Psoas muscle (tissue), 8 donors: ENCODE data around the gene RTP2. TPM values are rescaled to one million over a fixed set of nuclear protein-coding genes. Genes with fewer than 3 reads are reported as not detected.

Experiments
- ATAC-seq, 4 donors: fragments of 200-7000 bp; cut with Tn5 transposase; one replicate each; pipeline ENCODE4 v1.9.1; 2020; ENCODE audit warnings: moderate library complexity in 3 of 4, mild to moderate bottlenecking in 2 of 4
- DNase-seq, 2 donors: peaks; one replicate each; pipeline ENCODE4 v3.0.0-alpha.2; 2020
- H3K27ac ChIP-seq: fragments of 200-600 bp; one replicate; pipeline ENCODE4 v1.8.0; 2022
- H3K27me3 ChIP-seq, 3 donors: fragments of 200-600 bp in 1 of 3; one replicate each; pipeline versions ENCODE4 v1.6.1 to v1.8.0; 2013 to 2022; ENCODE audit warnings: low read length in 2 of 3, mild to moderate bottlenecking in 2 of 3, moderate library complexity in 1 of 3; ENCODE audit not compliant: insufficient read depth in 3 of 3
- H3K36me3 ChIP-seq, 2 donors: fragments of 200-600 bp in 1 of 2; one replicate each; pipeline versions ENCODE4 v1.6.1 to v1.8.0; 2013 to 2022; ENCODE audit warnings: low read depth in 1 of 2, mild to moderate bottlenecking in 1 of 2, moderate library complexity in 1 of 2; ENCODE audit not compliant: insufficient read depth in 1 of 2
- H3K4me1 ChIP-seq: fragments of 200-600 bp; one replicate; pipeline ENCODE4 v1.8.0; 2022
- H3K4me3 ChIP-seq: fragments of 200-600 bp; one replicate; pipeline ENCODE4 v1.8.0; 2022; ENCODE audit warnings: mild to moderate bottlenecking
- H3K9me3 ChIP-seq: fragments of 200-600 bp; one replicate; pipeline ENCODE4 v1.8.0; 2022
- CTCF ChIP-seq: fragments of 200-600 bp; IDR thresholded peaks from one replicate; pipeline ENCODE4 v1.8.0; 2022; ENCODE audit warnings: antibody characterized with exemption
- WGBS, 3 donors: extraction: QIAGEN DNeasy Blood & Tissue Kit; methylation state at CpG; one replicate each; pipeline versions ENCODE4 v1.1.6 to v1.1.7; 2013; 5-methylcytosine and 5-hydroxymethylcytosine counted together
- intact Hi-C, 2 donors: fragments of 100-400 bp; cut with DNase I; formaldehyde crosslinking; loops; one replicate each; pipeline versions ENCODE4 v1.11.0 to v1.14.2; 2022
- polyA plus RNA-seq, 3 donors: library from polyadenylated mRNA; stranded (reverse); fragments of 200-250 nt; gene quantifications; one replicate each; pipeline ENCODE4 v1.2.3, GENCODE V29; 2013
- total RNA-seq, 4 donors: library from RNA; stranded (reverse); fragmentation: NEBNext Ultra II Directional in 2 of 4; extraction: Animal tissue kit (Norgen Biotek cat#: 25700) in 2 of 4; gene quantifications; one replicate each; pipeline versions ENCODE4 v1.2.1 to v1.2.4, GENCODE V29; 2021 to 2023
- donor health status: healthy with polysubstance abuse.
- donor health status: DM: no; HTN: no; CAD: no; lungs with moderate emphysema.
- donor health status: Bipolar disorder and iron deficiency.
- donor health status: healthy.
- donor health status: DM: yes; HTN: yes; CAD: no.
- donor health status: DM: no; HTN: no; CAD: no.
- donor health status: DM: no; HTN: no; CAD: no.
- donor health status: DM: yes; HTN: yes; CAD: no.

The RTP2 gene
- total and polyA plus RNA-seq, 7 donors, result 0.08 to 4.0 (median 0.32) TPM; not detected in 2

GRCh38 chr3:187744169-187745151 is 42.1 kb upstream of the RTP2 start:
- Histone ChIP-seq H3K27ac (peak overlapping the region; percentile 100), H3K36me3 (no peaks in the 10 kb centered on the region), H3K4me1 (peaks cover 23% of the 10 kb centered on the region), H3K27me3 (no peaks in the 10 kb centered on the region), H3K9me3 (no peaks in the 10 kb centered on the region), H3K4me3 (peak overlapping the region; percentile 93)
- DNase-seq (peak; percentile 62 to 81), ATAC-seq (peak; percentile 15 to 28 (median 24))
- no peak for TF ChIP-seq CTCF
- intact Hi-C loops, result loop anchor here (1.0 to 10.0 kb wide), 10 partner anchors 173 to 840 kb away; partner anchors contain the start of gene LPP (in 1 of the 2)
- 0 to 1% (median 0%) methylated on average over 54 to 55 of the region's 55 CpGs for WGBS, 3 donors

DNA sequence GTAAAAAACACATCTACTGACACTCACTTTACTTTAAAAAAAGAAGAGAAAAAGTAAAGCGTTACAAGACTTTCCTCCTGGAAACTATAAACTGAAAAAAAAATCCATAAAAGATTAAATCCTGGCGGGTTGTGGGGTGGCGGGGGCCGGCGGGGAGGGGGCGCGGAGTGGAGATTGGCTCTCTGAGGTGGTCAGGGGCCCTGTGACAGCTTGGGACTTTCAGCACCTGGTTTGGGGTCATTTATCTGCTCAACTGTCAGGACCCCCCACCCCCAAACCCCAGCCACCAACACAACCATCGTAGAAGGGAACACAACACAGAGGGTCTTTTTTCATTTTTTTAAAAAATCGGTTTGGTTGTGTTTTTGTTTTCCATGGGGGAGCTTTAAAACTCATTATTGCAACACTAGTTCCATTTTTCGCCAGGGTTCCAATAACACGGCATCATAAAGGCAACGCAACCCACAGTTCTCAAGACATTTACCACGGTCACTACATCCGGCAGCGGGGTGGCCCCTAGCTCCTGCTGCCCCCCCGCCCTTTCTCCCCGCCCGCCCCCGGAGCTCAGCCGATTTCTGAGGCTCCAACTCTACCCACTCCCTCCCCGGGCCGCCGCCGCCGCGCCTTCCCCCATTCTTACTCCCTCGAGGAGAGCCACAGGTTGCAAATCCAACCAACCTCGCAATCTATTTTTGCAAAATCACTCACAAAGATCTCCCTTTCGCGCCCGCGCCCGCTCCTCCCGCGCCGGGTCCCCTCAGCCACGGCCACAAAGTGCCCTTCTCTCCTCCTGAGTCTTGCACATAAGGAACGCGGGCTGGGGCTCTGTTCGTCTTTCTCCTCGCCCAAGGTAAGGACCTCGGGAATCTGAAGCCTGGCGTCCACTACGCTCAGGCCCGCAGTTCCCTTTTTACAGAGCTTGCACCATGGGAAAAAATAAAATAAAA is 41.1 kb upstream of the RTP2 start:
- Histone ChIP-seq H3K9me3 (no peaks in the 10 kb centered on the region), H3K27me3 (no peaks in the 10 kb centered on the region), H3K36me3 (no peaks in the 10 kb centered on the region), H3K4me1 (peaks cover 13% of the 10 kb centered on the region), H3K4me3 (peak overlapping the region; percentile 93), H3K27ac (peak overlapping the region; percentile 100)
- ATAC-seq (peak in 2 of 4 donors; percentile 4 to 13), DNase-seq (peak; percentile 77 to 89)
- intact Hi-C loops, result loop anchor here (2.0 to 10.0 kb wide), 8 partner anchors 264 to 1205 kb away; partner anchors contain the start of gene LPP (in 1 of the 2)
- WGBS, 3 donors, result 1 to 2% (median 2%) methylated on average over 44 to 45 of the region's 45 CpGs
- no peak for TF ChIP-seq CTCF

DNA sequence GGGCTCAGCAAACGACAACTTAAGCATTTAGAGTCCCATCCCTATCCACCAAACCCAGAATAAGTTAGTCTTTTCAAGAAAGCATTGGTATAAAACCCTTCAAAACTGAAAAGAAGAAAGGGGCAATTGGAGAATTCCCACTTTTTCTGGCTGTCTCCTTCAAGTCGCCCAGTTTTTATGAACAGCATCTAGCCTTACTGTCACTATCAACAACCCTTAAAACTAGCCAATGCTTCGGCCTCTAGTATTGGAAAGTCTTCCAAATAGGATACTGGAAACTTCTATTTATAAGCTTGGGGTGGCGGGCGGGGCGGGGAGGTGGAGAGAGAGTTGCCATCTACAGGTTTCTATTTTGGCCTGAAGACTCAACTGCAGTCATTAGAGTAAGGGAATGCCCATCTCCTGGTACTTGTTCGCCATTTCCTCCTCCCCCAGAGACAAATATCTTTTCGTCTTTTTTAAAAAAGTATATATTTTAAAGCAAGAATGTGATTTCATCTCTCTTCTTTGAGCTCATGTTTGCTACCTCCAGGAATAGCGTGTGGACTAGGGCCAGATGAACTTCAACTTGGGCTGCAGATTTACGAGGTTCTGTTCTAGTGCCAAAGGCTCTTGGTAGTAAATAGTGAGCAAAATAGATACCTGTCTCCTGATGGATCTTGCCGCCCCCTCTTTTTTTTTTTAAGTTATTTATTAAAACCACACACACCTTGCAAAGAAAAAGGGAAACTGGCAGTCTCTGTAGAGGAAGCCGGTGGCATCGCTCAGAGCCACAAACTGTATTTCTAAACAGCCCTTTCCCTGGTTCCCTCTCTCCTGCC is 40.2 kb upstream of the RTP2 start:
- WGBS, 3 donors, result 15 to 19% (median 17%) methylated on average over 13 of the region's 13 CpGs
- peak; percentile 15 to 32 (median 30) for ATAC-seq
- peak; percentile 61 to 74 for DNase-seq
- TF ChIP-seq CTCF, result no peak
- intact Hi-C loops, result loop anchor here (2.0 to 10.0 kb wide), 7 partner anchors 265 to 1206 kb away; partner anchors contain the start of gene LPP (in 1 of the 2)
- no peaks in the 10 kb centered on the region for H3K27me3 ChIP-seq
- H3K4me1 ChIP-seq, result peaks cover 7% of the 10 kb centered on the region
- no peaks in the 10 kb centered on the region for H3K9me3 ChIP-seq
- peak overlapping the region; percentile 93 for H3K4me3 ChIP-seq
- no peaks in the 10 kb centered on the region for H3K36me3 ChIP-seq
- peak overlapping the region; percentile 100 for H3K27ac ChIP-seq
